Calu3 (cell line): ENCODE measurements around the gene SMPD3. TPM values are rescaled to one million over a fixed set of nuclear protein-coding genes. Genes with fewer than 3 reads are reported as not detected.

Experiments used
- BruUV-seq: library from RNA; stranded (reverse); fragments of 400-500 nt; replicated peaks from 2 replicates; lab custom pipeline; 2021; lab: Mats Ljungman, UMichigan
- CTCF ChIA-PET: fragments of 300-600 bp; sonication (Branson Sonifier 250); formaldehyde crosslinking; loops from one replicate; lab custom pipeline; 2022; ENCODE audit warnings: antibody characterized with exemption; lab: Charles Lee
- DNase-seq: peaks from one replicate; pipeline ENCODE4 v3.0.0; 2022
- H3K27ac Mint-ChIP-seq: one replicate; pipeline ENCODE4 v1.8.0; 2022; ENCODE audit warnings: mixed read lengths; ENCODE audit not compliant: unreplicated experiment
- H3K27me3 Mint-ChIP-seq: one replicate; pipeline ENCODE4 v1.8.0; 2022; ENCODE audit warnings: mixed read lengths; ENCODE audit not compliant: unreplicated experiment
- H3K36me3 Mint-ChIP-seq: one replicate; pipeline ENCODE4 v1.8.0; 2022; ENCODE audit warnings: mild to moderate bottlenecking, moderate library complexity, mixed read lengths; ENCODE audit not compliant: insufficient read depth, unreplicated experiment
- H3K4me1 Mint-ChIP-seq: one replicate; pipeline ENCODE4 v1.8.0; 2022; ENCODE audit warnings: mild to moderate bottlenecking, low read depth, mixed read lengths; ENCODE audit not compliant: unreplicated experiment
- H3K4me3 Mint-ChIP-seq: one replicate; pipeline ENCODE4 v1.8.0; 2022; ENCODE audit warnings: mild to moderate bottlenecking, low read depth, moderate library complexity, mixed read lengths; ENCODE audit not compliant: unreplicated experiment
- H3K9me3 Mint-ChIP-seq: one replicate; pipeline ENCODE4 v1.8.0; 2022; ENCODE audit warnings: low read depth, mixed read lengths; ENCODE audit not compliant: unreplicated experiment
- CTCF ChIP-seq: fragments of 200-600 bp; IDR thresholded peaks from one replicate; pipeline ENCODE4 v1.8.0; 2022; ENCODE audit warnings: antibody characterized with exemption; ENCODE audit not compliant: unreplicated experiment
- intact Hi-C: fragments of 100-400 bp; cut with micrococcal nuclease; formaldehyde crosslinking; loops from one replicate; pipeline ENCODE4 v1.10.0; 2022; ENCODE audit not compliant: unreplicated experiment
- total RNA-seq: library from RNA; stranded (reverse); gene quantifications from 2 replicates; pipeline ENCODE4 v1.2.3, GENCODE V29; 2022

SMPD3 gene
- total RNA-seq, 1 experiment from 2014 or later: 0.42 TPM

GRCh38 chr16:68335175-68335574, 113.1 kb downstream of the SMPD3 start:
- intact Hi-C loops: no loop called here
- Mint-ChIP-seq H3K9me3 (no peaks in the 10 kb centered on the region), H3K27me3 (no peaks in the 10 kb centered on the region), H3K4me3 (no peak overlapping the region), H3K36me3 (peaks cover 21% of the 10 kb centered on the region), H3K27ac (no peak overlapping the region), H3K4me1 (no peaks in the 10 kb centered on the region)
- no peak for DNase-seq
- TF ChIP-seq CTCF: no peak
- CTCF ChIA-PET: interaction anchor here (0.6 to 0.7 kb wide), 3 partner anchors 16 to 584 kb away, joined by 3 read pairs; no protein-coding TSS in a partner anchor
- no TSS peak for BruUV-seq

DNA sequence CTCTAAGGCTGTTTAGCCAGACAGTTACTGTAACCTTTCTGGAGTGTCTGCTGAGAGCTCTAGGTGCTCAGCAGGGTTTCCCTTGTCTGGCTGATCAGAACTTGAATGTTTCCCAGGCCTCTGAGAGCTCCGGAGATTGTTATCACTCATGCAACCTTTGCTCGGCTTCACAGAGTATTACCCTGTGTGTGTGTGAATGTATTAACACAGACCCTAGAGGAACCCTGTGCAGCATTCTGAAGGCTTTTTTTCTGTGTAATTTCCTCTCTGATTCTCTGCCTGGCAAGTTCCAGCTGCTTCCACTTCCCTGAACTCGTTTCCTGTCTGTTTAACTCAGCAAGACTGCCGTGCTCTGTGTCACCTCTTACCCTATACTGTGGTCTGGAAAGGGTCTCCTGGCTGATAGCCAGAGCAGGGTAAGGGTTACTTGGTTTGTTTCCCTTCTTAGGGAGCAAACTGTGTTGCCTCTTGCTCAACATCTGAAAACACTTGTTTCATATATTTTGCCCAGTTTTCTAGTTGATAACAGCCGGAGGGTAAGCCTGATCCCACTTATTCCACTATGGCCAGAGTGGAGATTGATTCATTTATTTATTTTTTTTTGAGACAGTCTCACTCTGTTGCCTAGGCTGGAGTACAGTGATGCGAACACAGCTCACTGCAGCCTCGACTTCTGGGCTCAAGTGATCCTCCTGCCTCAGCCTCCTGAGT, 115.7 kb downstream of the SMPD3 start:
- CTCF ChIA-PET: no interaction called here
- H3K36me3 Mint-ChIP-seq: peaks cover 17% of the 10 kb centered on the region
- BruUV-seq: no TSS peak
- no peak overlapping the region for H3K4me3 Mint-ChIP-seq
- H3K4me1 Mint-ChIP-seq: no peaks in the 10 kb centered on the region
- TF ChIP-seq CTCF: no peak
- H3K9me3 Mint-ChIP-seq: no peaks in the 10 kb centered on the region
- H3K27ac Mint-ChIP-seq: no peak overlapping the region
- intact Hi-C loops: no loop called here
- no peak for DNase-seq
- no peaks in the 10 kb centered on the region for H3K27me3 Mint-ChIP-seq

GRCh38 chr16:68331879-68332410, 116.4 kb downstream of the SMPD3 start:
- BruUV-seq: no TSS peak
- H3K4me3 Mint-ChIP-seq: no peak overlapping the region
- DNase-seq: no peak
- no peak overlapping the region for H3K27ac Mint-ChIP-seq
- H3K27me3 Mint-ChIP-seq: no peaks in the 10 kb centered on the region
- CTCF ChIA-PET: no interaction called here
- intact Hi-C loops: no loop called here
- peaks cover 22% of the 10 kb centered on the region for H3K36me3 Mint-ChIP-seq
- no peak for TF ChIP-seq CTCF
- no peaks in the 10 kb centered on the region for H3K9me3 Mint-ChIP-seq
- H3K4me1 Mint-ChIP-seq: no peaks in the 10 kb centered on the region

GRCh38 chr16:68328860-68329390, 119.4 kb downstream of the SMPD3 start:
- Mint-ChIP-seq H3K4me3 (no peak overlapping the region), H3K27ac (no peak overlapping the region), H3K27me3 (no peaks in the 10 kb centered on the region), H3K36me3 (peaks cover 24% of the 10 kb centered on the region), H3K4me1 (no peaks in the 10 kb centered on the region), H3K9me3 (no peaks in the 10 kb centered on the region)
- TF ChIP-seq CTCF: no peak
- no TSS peak for BruUV-seq
- intact Hi-C loops: loop anchor here (1.0 kb wide), 2 partner anchors 68 to 89 kb away; no protein-coding TSS in a partner anchor
- DNase-seq: no peak
- CTCF ChIA-PET: interaction anchor here (0.7 to 1.1 kb wide), 2 partner anchors 67 to 92 kb away, joined by 3 to 8 read pairs; no protein-coding TSS in a partner anchor
